ENCODE results near the gene TMEM161B. TPM values are rescaled to one million over a fixed set of nuclear protein-coding genes. Genes with fewer than 3 reads are reported as not detected.
A peak's percentile ranks its signal among the peaks of the same experiment; 100 is the strongest.

Gene TMEM161B
- total RNA-seq: 10 to 100 TPM in 2 of 4 donors, 1 to 10 TPM in 2; 7.6 to 16.2 (median 10.1) TPM

GRCh38 chr5:88268385-88269184, at the start of gene TMEM161B:
Gene TMEM161B, minus strand, starts transcription at chr5:88268845. Its CDS starts 122 bp downstream, at chr5:88268723.
- Histone ChIP-seq H3K27ac (replicated peaks in 1 of 4) (peak within 1 kb of the TSS; percentile 64 to 75 (median 74)), H3K4me3 (peak within 1 kb of the TSS; percentile 68 to 88 (median 76)), H3K4me1 (peaks cover 28 to 39% (median 29%) of the 10 kb centered on the region in 4 donors), H3K9me3 (no peaks in the 10 kb centered on the region), H3K36me3 (peaks cover 0 to 19% (median 9%) of the 10 kb centered on the region in 4 donors), H3K27me3 (no peaks in the 10 kb centered on the region)
- no peak for TF ChIP-seq POLR2A (IDR thresholded peaks at IDR 0.05; ENCODE audit: low read depth)
- TF ChIP-seq, protein P1, sequence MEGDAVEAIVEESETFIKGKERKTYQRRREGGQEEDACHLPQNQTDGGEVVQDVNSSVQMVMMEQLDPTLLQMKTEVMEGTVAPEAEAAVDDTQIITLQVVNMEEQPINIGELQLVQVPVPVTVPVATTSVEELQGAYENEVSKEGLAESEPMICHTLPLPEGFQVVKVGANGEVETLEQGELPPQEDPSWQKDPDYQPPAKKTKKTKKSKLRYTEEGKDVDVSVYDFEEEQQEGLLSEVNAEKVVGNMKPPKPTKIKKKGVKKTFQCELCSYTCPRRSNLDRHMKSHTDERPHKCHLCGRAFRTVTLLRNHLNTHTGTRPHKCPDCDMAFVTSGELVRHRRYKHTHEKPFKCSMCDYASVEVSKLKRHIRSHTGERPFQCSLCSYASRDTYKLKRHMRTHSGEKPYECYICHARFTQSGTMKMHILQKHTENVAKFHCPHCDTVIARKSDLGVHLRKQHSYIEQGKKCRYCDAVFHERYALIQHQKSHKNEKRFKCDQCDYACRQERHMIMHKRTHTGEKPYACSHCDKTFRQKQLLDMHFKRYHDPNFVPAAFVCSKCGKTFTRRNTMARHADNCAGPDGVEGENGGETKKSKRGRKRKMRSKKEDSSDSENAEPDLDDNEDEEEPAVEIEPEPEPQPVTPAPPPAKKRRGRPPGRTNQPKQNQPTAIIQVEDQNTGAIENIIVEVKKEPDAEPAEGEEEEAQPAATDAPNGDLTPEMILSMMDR (IDR thresholded peaks at IDR 0.05): peak in 1 of 3 experiments; percentile 21
- peak; percentile 74 to 86 for TF ChIP-seq POLR2AphosphoS5 (IDR thresholded peaks at IDR 0.05)
- no peak for TF ChIP-seq EP300 (IDR thresholded peaks at IDR 0.05)
- 2% methylated on average over 10 of the region's 46 CpGs for WGBS
- intact Hi-C loops (cut with DNase I): loop anchor here (5.0 kb wide), 1 partner anchor 126 kb away; no protein-coding TSS in a partner anchor
- DNase-seq (ENCODE audit: extremely low spot score): peak; percentile 95

GRCh38 chr5:88304356-88304755, 35.7 kb upstream of the TMEM161B start:
- Histone ChIP-seq H3K27me3 (no peaks in the 10 kb centered on the region), H3K4me1 (no peaks in the 10 kb centered on the region), H3K36me3 (no peaks in the 10 kb centered on the region), H3K27ac (replicated peaks in 1 of 4) (no peak overlapping the region), H3K9me3 (no peaks in the 10 kb centered on the region), H3K4me3 (no peak overlapping the region)
- intact Hi-C loops (cut with DNase I): no loop called here
- TF ChIP-seq POLR2A (IDR thresholded peaks at IDR 0.05; ENCODE audit: low read depth) (no peak), EP300 (IDR thresholded peaks at IDR 0.05) (no peak), POLR2AphosphoS5 (IDR thresholded peaks at IDR 0.05) (no peak)
- TF ChIP-seq, protein P1 (IDR thresholded peaks at IDR 0.05): no peak
- WGBS: 44% methylated on average over 2 of the region's 2 CpGs
- no peak for DNase-seq (ENCODE audit: extremely low spot score)

GRCh38 chr5:88298425-88298824, 29.8 kb upstream of the TMEM161B start:
- Histone ChIP-seq H3K27me3 (no peaks in the 10 kb centered on the region), H3K36me3 (no peaks in the 10 kb centered on the region), H3K9me3 (no peaks in the 10 kb centered on the region), H3K4me3 (no peak overlapping the region), H3K27ac (replicated peaks in 1 of 4) (no peak overlapping the region), H3K4me1 (no peaks in the 10 kb centered on the region)
- no peak for TF ChIP-seq POLR2AphosphoS5 (IDR thresholded peaks at IDR 0.05)
- no peak for TF ChIP-seq POLR2A (IDR thresholded peaks at IDR 0.05; ENCODE audit: low read depth)
- TF ChIP-seq, protein P1 (IDR thresholded peaks at IDR 0.05): no peak
- TF ChIP-seq EP300 (IDR thresholded peaks at IDR 0.05): no peak
- DNase-seq (ENCODE audit: extremely low spot score): no peak
- intact Hi-C loops (cut with DNase I): no loop called here

- intact Hi-C loops (cut with DNase I): no loop called here
- 69% methylated on average over 3 of the region's 3 CpGs for WGBS
- Histone ChIP-seq H3K36me3 (peaks cover 3 to 26% (median 17%) of the 10 kb centered on the region in 4 donors), H3K27ac (replicated peaks in 1 of 4) (no peak overlapping the region), H3K27me3 (no peaks in the 10 kb centered on the region), H3K4me3 (no peak overlapping the region), H3K4me1 (no peaks in the 10 kb centered on the region), H3K9me3 (no peaks in the 10 kb centered on the region)
- DNase-seq (ENCODE audit: extremely low spot score): no peak
- TF ChIP-seq, protein P1 (IDR thresholded peaks at IDR 0.05): no peak
- no peak for TF ChIP-seq POLR2AphosphoS5 (IDR thresholded peaks at IDR 0.05)
Observed at GRCh38 chr5:88290801-88291200, 22.2 kb upstream of the TMEM161B start.
